ENCODE results near the gene DAPP1.
"Not testable (repeated sequence)": the region's sequence is repeated elsewhere in the genome, so short reads cannot be mapped to it uniquely, and the experiment has no call there.

Gene DAPP1

DNA sequence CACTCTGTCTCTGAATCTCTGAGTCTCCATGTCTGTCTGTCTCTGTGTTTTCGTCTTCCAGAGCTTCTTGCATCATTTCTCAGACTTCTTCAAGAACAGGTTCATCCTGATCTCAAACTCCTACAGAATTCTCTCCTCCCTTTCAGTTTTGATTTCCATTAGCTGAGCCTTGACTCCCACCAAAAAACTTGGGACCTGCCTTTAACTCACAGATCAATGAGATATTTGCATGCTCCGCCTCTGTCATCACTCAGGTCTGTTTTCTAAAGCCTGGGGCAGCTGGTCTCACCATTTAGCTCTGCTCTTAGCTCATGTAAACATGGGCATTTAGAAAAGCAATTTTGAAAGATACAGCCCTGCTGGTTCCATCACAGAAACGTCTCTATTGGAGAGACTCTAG, 8.6 kb downstream of the DAPP1 start:
- DNase-seq = no peak

DNA sequence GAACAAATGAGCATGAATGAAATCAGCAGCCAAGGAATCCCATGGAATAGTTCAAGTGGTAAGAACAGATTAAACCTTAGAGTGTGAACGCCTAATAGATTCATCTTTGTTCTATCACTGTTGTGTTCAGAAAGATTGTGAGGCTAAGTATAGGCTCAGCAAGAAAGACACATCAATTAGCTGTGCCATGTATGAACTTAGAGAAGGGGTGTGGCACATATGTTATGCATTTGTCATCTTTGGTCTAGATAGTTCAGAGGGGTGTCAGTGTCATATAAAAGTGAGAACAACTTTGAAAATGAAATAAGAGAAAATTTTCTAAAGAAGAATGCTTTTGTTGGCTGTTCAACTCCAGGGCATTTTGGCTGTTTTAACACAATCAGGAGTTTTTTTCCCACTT, 9.4 kb downstream of the DAPP1 start:
- DNase-seq = no peak

- DNase-seq = no peak
Measured at GRCh38 chr4:99827454-99827853, 10.8 kb downstream of the DAPP1 start.

- DNase-seq = no peak
Measured at GRCh38 chr4:99827857-99828256, 11.2 kb downstream of the DAPP1 start.

DNA sequence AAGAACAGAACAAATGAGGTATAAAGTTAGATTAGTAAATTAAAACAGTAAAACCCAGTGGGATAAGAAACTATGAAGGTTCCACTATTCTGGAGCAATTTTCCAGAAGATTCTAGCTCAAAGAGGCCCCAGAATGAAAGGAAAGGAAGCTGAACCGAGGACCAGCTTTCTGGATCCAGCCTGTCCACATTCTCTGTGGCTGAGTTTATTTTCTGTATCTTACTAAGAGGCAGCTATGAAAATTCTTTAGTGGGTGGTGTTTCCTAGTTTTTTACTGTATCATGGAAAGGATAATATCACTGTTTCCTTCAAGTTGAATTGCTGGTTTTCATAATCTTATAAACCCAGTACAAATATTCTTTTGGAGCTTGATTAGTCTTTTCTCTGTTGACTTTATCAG, 11.8 kb downstream of the DAPP1 start:
- DNase-seq = no peak

- not testable (repeated sequence) for DNase-seq
Measured at GRCh38 chr4:99830051-99830450, 13.4 kb downstream of the DAPP1 start.

DNA sequence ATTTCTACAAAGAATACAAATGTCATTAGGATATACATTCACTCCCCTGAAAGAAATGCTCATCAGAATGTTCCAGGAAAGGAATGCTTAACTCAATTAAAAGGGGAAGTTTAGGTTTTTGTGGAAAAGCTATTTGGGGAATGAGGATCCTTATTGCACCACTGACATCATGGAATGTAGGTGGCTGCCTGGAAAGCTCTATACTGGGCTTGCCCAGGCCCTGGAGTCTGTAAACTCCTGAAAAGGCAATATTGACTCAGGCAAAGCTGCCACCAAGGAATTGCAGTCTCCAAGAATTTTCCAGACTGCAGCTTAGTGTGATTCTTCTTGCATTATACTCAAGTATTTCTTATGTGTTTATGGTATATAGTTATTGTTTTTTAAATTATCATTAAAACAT, 15.7 kb downstream of the DAPP1 start:
- DNase-seq = no peak

DNA sequence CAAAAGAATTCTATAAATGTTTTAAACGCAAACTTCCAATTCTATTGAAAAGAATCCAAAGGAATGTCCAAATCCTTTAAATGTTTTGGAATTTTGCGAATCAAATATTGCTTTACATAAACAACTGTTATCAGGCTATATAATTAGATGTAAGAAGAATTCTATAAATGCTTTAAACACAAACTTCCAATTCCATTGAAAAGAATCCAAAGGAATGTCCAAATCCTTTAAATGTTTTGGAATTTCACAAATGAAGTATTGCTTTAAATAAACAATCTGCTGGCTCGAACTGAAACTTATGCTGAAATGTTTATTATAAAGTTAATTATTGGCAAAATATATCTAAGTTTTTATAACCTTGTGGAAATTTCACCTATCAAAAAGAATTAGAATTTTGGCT, 16.1 kb downstream of the DAPP1 start:
- DNase-seq = no peak

- DNase-seq = no peak
Measured at GRCh38 chr4:99833756-99834155, 17.1 kb downstream of the DAPP1 start.

- DNase-seq = no peak
Measured at GRCh38 chr4:99834569-99834968, 17.9 kb downstream of the DAPP1 start.

DNA sequence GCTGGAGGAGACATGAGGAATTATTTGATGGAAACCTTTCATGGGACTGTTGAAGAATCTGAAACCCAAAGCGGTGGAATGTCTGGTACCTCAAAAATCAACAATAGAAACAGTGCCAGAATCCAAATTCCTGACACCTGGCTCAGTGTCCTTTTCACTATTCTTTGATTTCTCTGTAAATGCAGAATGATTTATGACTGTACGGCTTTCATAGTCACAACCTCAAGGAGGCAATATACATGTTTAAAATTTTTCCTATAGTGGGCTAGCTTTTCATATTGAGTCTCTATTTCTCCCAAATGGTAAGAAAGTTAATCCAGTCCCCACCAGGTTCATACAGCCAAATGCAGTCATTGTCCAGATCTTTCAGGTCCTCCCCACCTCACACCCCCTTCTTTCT, 19.3 kb downstream of the DAPP1 start:
- DNase-seq = no peak

GRCh38 chr4:99838927-99839326, 22.3 kb downstream of the DAPP1 start:
- no peak for DNase-seq

DNA sequence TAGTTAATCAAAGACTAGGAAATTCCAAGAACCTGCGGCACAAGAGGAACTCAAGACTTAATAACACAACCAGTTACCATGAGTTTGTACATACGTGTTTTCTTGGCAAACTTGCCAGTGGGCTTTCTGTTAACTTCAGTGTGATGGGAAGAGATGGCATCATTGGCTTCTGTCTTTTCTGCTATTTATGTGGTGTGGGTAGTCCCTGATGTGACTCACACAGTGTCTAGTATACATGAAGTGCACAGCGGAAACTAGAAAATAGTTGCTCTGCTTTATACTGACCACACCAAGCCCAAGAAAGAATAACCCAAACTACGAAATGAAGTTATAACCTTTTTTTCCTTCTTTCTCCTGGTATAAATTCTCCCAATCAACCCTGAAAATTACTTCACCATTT, 24.5 kb downstream of the DAPP1 start:
- DNase-seq = no peak

DNA sequence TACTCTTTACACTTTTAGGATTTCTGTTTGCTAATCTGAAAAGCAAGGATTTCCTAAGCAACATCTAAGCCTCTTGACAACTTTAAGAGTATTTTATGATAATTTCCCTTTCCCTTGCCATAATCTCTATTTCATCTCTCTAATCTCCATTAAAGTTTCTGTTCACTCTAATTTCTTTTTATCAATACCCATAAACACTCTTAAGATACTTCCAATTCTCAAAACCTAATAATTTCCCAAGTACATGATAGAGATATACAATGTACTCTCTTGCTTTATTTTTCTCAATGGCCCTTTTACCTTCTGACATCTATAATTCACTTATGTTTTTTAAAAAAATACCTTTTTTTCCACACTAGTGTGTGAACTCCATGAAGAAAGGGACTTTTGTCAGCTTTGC, 26.8 kb downstream of the DAPP1 start:
- no peak for DNase-seq

DNA sequence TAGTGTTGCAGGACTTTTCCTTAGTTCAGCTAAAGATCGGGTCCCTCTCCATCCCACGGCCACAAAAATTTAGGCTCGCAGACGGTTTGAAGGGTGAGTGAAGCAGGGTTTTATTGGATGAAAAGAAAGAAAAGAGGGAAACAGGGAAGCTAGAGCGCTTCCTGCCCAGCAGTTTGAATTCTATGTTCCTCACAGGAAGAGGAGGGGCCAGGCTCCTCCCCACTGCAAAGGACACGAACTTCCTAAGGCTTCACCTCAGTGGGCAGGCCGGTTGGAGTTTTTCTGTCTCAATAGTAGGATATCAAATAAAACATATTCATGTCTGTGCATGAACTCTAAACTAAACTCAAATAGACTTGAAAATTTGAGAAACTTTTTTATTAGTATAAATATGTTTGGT, 27.4 kb downstream of the DAPP1 start:
- no peak for DNase-seq

DNA sequence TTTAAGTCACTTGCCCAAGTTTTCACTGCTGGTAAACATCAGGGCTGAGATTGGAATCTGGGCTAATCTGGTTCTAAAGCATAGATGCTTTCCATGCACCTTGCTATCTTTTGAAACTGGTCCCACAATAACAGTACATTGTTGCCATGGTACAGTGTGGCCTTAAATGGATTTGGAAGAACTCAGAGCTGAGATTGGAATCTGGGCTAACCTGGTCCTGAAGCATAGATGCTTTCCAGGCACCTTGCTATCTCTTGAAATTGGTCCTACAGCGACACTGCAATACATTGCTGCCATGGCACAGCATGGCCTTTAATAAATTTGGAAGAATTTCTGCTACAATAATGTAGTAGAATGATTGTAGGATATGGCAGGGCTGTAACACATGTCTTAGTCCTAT, 28.6 kb downstream of the DAPP1 start:
- no peak for DNase-seq

DNA sequence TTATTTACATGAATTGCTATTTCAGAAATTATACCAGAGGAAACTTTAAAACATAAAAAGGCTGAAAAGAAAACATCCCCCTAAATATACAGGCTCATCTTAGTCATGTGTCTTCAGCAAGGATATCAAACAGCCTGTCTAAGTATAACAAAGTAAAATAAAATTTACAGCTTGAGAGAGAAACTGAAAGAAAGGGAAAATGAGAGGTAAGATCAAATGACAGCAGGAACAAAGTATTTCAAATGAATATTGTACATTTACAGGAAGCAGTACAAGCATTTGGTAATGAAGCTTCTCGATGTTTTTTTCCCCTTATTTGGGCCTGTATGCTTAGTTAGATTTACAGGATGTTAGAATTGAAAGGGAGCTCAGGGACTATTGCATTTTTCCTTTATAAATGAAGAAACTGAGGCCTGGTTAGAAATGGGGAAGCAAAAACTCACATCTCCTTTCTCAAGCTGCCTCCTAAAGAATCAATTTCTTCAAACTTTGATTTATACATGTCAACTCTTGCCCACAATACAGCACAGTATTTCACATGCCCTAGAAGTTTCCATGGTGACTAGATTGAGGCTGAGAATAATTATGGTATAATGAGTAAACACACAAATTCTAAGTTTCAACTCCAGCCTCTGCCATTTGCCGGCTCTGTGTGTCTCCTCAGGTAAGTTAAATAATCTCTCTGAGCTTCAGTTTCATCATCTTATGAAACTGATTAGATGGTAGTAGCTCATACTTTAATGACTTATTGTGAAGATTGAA, 29.3 kb downstream of the DAPP1 start:
- DNase-seq = no peak

DNA sequence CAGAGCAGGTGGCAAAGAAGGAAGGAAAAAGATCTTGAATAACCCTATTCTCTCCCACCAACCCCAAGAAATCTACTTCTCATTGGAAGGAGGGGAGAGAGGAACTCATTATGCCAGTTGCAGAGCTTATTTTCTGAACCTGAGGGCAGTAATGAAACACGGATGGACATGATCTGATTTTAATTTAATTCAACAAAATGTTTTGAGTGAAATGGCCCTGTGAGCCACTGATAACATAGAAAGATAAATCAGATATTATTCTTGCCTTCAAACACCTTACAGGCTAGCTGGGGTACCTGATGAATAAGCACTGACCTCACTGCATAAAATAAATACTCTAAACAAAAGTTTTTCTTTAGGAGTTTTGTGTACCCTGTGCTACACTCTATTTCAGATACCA, 30.3 kb downstream of the DAPP1 start:
- DNase-seq = no peak

DNA sequence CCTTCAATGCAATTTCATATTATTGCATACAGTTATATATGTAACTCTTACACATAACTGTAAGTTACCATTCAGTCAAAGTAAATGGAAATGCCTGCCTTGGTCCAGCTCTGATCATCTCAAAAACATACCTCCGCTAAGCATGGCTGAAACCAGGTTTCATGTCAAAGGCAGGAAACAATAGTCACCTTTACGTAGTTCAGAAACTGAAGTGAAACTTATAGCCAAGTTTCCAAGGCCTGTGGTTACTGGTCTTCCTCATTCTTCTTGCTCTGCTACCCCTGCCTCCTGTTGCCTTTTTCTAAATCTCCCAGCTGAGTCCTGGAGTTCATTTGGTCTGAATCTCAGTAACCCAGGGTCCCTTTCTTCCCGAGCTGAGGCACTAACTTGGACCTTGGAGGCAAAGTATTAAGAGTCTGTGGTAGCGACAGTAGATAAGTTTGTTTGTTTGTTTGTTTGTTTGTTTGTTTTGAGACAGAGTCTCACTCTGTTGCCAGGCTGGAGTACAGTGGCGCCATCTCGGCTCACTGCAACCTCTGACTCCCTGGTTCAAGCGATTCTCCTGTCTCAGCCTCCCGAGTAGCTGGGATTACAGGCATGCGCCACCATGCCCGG, 30.8 kb downstream of the DAPP1 start:
- DNase-seq = no peak

DNA sequence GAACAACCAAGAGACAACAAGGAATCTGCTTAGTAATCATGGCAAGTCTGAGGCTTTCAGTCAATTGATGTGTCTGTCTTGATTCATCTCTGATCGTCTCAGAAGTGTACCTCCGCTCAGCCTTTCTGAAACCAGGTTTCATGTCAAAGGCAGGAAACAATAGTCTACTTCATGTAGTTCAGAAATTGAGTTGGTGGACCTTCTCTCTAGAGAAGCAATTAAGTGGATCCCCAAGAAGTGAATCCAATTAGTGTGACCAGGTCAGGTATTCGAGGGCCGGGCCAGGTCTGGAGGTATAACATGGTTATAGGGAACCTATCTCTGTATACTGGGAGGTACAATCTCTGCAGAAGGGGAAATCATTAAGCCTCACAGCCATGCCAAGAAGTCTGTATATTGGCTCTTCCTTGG, 32.0 kb downstream of the DAPP1 start:
- DNase-seq = no peak

GRCh38 chr4:99852199-99852749, 35.6 kb downstream of the DAPP1 start:
- DNase-seq = no peak

GRCh38 chr4:99853190-99853589, 36.6 kb downstream of the DAPP1 start:
- no peak for DNase-seq

- DNase-seq = no peak
Measured at GRCh38 chr4:99853999-99854398, 37.4 kb downstream of the DAPP1 start.

DNA sequence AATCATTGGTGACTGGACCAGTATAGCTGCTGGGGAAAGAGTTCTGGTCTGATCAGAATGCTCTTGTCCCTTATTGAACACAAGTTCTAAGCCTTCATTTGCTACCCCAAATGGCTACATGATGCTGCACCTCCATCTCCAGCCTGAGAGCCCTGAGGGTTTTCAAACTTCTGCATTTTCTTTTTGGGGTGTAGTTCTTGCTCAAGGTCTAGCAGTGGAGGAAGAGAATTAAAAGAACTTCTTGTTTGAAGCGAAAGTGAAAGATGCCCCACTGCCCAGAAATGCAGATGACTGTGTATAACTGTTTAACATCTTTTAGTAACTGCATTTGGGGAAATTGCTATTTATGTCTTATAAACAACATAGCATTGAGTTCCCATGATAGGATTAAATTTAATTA, 39.1 kb downstream of the DAPP1 start:
- no peak for DNase-seq

DNA sequence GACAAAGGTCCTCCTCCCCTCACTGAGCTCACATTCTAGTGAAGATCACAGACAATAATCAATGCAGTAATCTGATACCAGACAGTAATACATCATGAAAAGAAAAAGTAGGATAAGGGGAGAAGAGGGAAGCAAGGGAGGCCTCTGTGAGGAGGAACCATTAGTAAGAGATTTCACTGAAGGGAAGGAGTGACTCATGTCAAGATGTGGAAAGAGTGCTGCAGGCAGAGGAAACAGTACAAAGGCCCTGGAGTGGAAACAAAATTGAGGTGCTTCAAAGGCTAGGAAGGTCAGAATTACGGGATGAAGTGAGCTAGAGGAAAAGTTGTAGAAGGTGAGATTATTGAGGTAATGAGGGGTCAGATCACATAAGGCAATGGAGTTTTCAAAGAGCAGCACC, 39.5 kb downstream of the DAPP1 start:
- no peak for DNase-seq
